Measurements from ENCODE around the gene WDR1. TPM values are rescaled to one million over a fixed set of nuclear protein-coding genes. Genes with fewer than 3 reads are reported as not detected.

WDR1 gene
- polyA plus RNA-seq, 3 donors, result 199 to 219 (median 202) TPM

DNA sequence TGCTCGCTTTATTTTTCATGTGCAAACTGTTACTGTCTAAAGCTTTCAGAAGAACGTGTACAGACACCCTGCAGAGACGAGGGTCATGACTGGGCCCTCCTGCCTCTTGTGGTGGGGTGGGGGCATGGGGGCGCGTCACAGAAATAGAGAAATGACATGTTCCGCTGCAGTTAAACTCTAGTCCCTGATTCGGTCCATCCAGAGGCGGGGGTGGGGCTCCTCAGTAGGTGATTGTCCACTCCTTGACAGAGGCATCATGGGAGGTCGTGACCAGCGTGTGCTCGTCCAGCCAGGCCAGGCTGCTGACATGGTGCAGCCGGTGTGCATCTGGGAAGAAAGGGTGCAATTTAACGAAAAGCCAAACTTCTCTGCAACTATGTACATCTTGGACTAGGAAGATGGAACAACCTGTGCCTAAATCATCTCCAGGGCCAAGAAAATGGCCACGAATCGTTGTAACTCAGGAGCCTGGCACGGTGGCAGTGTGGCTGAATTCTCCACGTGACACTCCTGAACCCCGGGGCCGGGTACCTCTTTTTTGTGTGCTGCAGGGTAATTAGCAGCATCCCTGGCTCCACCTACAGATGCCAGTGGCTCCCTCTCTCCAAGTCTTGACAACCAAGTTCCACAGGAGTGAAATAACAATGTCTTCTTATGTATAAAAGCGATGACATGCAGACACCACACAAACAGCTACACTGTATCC is 41.3 kb downstream of the WDR1 start:
- no peak for DNase-seq (ENCODE audit: low read depth in 3 of 3, low spot score in 2 of 3)

DNA sequence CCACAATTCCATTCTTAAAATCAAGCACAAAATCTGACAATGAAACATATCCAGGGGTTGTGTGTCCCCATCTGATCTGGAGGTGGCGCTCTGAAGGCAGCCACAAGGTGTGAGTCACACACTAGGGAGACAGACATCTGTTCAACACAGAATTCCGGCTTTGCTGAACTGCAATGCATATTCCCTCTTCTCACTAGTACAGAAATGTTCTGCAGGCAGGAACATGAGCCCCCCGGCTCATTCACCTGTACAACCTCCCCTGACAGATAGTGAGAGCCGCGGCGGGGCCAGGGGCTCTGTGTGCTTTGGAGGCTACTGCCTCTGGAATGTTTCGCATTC is 41.9 kb downstream of the WDR1 start:
- no peak for DNase-seq (ENCODE audit: low read depth in 3 of 3, low spot score in 2 of 3)

DNA sequence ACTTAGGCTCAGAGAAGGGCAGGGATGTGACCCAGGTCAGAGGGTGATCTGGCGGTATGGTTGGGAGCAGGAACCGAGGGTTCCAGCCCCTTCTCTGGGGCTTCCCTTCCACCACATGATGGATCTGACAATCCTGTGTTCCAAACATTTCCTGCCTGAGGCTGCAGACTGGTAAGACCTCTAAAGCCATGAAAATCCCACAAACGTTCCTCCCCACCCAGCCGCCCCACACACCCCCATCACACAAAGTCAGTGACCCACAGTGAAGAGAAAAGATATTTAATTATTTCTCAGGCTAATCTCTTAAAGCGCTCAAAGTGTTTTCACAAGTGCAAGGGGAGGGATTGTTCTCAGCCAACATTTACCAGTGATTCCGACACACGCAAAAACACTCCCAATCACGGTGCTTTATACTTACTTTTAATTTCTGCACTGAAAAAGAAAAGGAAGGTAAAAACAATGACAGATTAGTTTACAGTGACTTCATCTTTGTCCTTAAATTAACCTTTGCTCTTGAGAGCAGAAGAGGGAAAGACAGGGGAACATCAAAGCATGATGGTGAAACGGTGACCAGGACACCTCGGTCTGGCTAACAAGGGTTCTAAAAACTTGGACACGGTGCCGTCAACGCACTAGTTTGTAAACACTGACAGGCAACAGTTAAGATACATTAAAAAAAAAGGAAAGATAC is 42.4 kb downstream of the WDR1 start:
- DNase-seq (ENCODE audit: low read depth in 3 of 3, low spot score in 2 of 3), result no peak

DNA sequence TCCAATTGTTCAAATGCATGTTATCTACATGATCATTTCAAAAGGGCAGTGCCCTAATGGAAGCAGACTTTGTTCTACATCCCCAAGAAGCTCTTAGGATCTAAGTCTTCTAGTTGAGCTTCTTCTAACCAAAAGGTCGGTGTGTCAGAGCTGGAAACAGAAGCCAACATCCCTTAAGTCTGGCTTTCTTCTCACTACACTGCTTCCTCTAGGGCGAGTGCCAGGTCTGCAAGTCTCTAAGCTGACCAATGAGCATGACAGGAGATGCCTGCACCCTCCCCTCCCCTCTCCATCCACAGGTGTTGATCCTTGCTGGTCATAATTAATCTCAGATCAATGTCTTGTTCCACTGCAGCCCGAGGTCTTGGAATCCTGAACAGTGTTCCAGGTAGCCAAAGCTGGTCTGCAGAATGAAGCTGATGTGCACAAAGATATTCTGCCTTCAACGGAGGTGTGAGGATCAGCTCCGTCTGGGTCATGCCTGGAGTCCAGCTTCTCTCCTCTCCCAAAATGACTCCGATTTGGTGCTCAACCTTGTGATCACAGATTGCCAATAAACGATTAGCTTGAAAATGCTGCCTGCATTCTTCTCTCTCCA is 44.1 kb downstream of the WDR1 start:
- DNase-seq (ENCODE audit: low read depth in 3 of 3, low spot score in 2 of 3), result no peak

DNA sequence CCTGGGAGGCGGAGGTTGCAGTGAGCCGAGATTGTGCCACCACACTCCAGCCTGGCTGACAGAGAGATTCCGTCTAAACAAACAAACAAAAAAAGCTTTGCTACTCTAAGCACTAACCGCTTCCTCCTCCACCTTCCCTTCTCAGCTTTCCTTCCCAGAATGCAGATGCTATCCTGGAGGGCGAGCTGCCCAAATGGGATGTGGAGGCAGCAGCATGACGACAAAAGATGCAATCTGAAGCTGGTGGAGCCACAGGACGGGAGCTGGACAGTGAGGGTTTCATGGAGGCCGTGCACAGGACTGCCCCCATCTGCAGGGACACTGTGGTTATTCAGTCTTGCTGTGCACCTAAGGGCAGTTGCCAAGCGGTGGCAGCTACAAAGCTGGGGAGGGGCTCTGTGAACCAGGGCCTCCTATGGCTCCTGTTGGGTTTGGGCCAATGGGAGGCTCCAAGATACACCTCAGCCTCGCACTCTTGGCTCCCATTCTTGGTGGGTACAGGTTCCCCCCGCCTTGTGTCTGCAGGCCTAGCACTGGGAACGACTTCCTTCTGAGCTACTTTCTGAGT is 47.4 kb downstream of the WDR1 start:
- DNase-seq (ENCODE audit: low read depth in 3 of 3, low spot score in 2 of 3), result no peak

DNA sequence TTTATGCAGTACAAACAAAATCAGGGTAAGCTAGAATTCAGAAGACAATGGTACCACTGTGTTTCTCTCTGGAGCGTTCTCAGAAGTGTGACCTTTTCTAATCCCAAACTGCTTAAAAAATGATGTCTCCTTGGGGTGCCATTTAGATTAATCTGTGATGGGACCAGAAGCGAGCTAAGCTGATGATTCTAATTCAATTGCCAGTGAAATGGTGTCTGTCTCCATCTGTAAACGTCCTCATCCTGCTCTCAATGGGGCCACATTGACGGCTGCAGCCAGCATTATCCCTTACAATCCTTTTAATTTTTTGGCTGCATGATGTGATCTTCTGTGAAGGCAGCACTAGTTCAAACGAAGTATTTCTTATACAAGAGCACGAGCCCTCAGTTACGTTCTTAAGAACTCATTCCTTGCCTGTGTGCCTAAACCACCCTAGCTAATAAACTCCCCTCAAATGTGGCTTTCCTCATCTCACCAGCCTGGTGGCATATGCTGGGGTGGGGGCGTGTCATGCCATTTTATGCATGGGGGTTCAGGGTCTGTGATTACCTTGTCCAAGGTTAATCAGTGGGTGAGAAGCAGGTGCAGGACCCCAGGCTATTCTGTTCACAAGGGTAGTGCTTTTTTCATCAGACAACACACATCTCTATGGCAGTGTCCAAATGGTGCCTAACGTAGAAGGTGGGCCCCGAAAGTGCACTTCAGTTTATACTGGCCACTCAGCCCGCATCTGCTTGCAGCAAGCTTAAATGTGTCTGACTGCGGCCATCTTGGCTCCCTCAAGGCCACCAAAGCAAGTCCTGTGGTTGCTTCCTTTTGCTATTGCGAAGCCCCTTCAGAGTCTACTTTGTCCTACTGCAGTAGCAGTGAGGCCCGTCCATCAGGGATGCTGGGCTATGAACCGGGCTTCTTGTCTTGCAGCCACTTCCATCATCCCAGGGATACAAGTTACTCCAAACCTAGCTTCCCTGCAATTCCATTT is 49.6 kb downstream of the WDR1 start:
- DNase-seq (ENCODE audit: low read depth in 3 of 3, low spot score in 2 of 3), result no peak

DNA sequence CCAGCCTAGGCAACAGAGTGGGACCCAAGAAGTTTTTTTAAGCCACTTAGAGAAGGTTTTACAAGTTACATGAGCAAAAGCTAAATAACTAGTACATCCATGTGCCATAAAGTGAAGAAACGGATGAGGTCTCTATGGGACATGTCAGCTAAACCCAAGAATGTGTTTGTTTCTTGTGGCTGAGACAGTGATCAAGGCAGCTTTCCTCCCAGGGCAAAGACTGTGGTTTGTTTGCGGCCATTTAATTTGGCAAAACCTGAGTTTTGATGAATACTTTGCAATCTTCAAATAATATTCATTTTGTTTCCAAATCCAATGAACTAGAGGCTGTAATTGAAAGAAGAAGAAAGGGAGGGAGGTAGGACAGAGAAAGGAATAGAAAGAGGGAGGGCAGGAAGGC is 50.4 kb downstream of the WDR1 start:
- DNase-seq (ENCODE audit: low read depth in 3 of 3, low spot score in 2 of 3), result no peak

DNA sequence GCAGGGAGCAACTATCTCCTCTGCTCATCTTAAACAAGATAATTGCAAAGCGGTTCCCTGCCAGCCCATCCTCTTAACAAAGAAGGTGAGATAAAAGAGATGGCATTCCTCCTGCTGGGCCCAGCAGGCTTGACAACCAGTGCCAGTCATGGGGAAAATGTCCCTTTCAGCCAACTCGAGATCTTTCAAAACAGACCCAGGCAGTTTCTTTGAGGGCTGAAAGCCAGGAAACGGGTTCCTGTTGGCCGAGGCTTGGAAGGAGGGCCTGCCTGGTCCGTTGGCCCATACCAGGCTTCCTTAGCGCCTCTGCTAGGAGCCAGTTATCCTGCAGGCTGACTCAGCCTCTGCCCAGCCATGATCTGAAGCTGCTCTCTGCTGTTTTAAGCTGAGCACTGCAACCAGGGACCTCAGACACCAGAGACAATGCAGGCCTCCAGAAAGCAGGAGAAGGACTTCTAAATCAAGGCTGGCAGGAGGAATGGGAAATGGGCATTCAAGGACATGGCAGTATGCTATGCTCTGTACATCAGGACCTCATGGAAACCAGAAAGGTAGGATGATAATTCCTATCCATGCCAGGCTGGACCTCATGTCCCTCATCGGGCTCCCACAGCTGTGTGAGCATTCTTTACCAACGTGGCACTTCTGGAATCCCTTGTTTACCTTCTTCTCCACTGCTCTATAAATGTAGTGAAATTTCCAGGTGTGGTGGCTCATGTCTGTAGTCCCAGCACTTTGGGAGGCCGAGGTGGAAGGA is 52.9 kb downstream of the WDR1 start:
- no peak for DNase-seq (ENCODE audit: low read depth in 3 of 3, low spot score in 2 of 3)

DNA sequence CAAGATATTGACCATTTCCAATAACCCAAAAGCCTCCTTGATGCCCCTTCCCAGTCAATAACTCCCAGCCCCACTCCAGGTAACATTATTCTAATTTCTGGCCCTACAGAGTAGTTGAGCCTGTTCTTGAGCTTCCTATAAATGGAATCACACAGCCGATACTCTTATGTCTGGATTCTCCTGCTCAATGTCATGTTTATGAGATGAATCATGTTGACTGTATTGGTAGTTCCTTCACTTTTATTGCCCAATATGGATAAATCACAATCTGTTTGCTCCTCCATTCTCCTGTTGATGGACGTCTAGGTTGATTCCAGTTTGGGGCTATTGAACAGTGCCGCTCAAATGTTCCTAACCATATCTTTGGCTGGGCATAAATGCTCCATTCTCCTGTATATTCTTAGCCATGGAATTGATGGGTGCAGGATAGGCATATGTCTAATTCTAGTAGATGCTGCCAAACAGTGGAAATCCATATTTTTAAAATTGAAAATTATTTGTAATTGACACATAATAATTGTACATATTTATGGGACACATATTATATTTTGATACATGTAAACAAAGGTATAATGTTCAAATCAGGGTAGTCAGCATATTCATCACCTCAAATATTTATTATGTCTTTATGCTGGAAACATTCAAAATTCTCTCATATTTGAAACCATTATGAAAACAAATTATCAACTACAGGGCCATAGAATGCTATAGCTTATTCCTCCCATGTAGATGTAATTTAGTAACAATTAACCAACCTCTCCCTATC is 54.8 kb downstream of the WDR1 start:
- DNase-seq (ENCODE audit: low read depth in 3 of 3, low spot score in 2 of 3), result no peak

DNA sequence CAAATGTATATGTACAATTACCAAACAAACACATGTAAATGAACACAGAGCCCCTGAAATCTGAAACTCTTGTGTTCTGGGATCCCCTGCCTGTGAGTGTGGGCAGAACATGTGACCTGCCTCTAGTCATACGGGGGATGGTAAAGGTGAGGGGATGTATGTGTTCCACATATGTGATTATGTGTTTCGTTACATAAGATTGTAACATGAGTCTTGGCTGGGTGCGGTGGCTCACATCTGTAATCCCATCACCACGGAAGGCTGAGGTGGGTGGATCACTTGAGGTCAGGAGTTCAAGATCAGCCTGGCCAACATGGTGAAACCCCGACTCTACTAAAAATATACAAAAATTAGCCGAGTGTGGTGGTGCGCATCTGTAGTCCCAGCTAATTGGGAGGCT is 58.2 kb downstream of the WDR1 start:
- DNase-seq (ENCODE audit: low read depth in 3 of 3, low spot score in 2 of 3), result no peak

DNA sequence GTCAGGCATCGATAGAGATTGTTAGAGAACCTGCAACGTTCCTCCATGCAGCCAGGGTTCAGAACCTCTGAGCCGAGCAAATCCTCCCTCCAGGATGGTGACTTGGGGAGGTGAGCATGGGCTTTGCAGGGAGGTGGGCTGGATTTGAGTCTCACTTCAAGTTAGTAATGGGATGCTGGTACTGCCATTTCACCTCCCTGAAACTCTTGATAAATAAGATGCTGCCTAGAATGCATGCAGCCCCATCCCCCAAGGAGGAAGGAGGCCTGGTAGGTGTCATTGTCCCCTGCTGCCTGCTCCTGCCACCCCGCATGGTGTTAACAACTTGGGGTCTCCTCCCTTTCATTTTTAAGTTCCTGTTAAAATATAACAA is 59.6 kb downstream of the WDR1 start:
- no peak for DNase-seq (ENCODE audit: low read depth in 3 of 3, low spot score in 2 of 3)

DNA sequence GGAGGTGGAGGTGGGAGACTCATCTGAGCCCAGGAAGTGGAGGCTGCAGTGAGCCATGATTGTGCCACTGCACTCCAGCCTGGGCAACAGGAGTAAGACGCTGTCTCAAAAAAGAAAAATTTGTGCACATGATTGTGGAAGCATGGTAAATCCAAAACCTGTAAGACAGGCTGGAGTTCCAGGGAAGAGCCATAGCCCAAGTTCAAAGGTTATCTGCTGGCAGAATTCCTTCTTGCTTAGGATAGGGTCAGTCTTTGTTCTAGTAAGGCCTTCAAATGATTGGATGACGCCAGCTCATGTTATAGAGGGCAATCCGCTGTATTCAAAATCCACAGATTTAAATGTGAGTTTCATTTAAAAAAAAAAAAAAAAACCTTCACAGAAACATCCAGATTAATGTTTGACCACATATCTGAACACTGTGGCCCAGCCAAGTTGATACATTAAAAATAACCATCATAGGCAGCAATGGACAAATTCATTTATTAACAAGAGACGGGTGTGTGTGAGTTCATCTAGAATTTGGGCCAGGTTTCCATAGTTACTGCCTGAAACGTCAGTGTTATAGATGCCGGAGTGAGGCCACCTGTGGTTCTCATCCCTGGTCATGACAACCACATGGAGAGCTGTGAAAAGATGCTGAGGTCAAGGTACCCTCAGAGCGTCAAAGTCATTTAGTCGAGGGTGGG is 60.1 kb downstream of the WDR1 start:
- no peak for DNase-seq (ENCODE audit: low read depth in 3 of 3, low spot score in 2 of 3)

DNA sequence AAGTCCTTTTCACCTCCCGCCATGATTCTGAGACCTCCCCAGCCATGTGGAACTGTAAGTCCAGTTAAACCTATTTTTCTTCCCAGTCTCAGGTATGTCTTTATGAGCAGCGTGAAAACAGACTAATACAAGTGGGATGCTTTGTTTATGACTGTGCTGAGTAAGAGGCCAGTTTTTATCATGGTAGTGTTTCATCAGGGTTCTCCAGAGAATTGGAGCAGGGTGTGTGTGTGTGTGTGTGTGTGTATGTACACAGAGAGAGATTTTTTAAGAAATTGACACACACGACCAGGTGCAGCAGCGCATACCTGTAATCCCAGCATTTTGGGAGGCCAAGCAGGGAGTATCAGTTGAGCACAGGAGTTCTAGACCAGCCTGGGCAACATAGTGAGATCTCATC is 60.7 kb downstream of the WDR1 start:
- DNase-seq (ENCODE audit: low read depth in 3 of 3, low spot score in 2 of 3), result no peak

DNA sequence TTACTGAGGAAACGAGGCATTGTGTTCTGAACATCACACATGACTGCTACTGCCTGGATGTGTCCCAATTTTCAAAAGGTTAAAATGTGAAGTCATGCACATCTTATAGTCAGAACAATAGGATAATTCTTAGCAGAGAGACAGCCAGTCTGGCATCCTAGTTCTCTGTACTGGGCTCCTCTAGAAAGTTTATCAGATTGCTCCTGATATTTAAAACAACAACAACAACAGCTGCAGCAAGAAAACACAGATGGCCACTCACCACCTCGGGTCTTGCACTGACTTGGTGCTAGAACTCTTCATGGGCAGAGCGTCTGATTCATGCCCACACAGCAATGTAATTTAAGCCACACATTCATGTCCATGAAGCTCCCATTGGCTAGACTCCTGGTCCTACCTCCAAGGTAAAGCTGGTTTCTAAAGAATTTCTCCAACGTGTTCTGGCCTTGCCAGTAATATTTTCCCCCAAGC is 62.0 kb downstream of the WDR1 start:
- no peak for DNase-seq (ENCODE audit: low read depth in 3 of 3, low spot score in 2 of 3)

DNA sequence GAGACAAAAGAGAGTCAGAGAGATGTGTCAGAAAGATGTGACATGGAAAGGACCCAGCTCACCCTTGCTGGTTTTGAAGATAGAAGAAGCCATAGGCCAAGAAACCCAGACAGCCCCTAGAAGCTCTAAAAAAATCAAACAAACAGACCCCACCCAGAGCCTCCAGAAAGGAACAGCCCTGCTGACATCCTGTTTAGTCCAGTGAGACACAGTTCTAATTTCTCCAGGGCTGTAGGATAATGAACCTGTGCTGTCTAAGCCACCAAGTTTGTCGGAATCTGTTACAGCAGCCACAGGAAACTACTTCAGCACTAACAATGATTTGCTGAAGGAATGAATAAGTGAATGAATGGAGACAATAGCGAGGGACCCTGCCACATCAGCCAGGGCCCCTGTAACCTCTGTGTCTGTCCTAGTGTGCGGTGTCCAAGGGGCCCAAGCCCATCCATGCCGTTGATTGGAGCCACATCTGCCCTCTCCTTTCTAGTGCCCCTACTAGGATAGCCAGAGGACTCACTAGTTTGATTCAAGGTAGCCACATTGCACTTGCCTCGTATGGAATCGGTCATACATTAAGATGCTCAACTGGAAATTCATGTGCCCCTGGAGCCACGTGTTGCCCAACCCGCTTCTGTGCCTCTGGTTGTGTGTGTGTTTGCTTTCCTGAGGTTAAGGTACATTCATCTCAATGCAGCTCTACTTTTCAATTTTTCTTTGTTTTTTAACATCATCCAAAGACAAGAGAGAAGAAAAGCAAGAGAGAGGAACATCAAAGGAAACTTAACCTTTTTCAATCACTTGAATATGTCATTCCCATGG is 62.8 kb downstream of the WDR1 start:
- no peak for DNase-seq (ENCODE audit: low read depth in 3 of 3, low spot score in 2 of 3)

DNA sequence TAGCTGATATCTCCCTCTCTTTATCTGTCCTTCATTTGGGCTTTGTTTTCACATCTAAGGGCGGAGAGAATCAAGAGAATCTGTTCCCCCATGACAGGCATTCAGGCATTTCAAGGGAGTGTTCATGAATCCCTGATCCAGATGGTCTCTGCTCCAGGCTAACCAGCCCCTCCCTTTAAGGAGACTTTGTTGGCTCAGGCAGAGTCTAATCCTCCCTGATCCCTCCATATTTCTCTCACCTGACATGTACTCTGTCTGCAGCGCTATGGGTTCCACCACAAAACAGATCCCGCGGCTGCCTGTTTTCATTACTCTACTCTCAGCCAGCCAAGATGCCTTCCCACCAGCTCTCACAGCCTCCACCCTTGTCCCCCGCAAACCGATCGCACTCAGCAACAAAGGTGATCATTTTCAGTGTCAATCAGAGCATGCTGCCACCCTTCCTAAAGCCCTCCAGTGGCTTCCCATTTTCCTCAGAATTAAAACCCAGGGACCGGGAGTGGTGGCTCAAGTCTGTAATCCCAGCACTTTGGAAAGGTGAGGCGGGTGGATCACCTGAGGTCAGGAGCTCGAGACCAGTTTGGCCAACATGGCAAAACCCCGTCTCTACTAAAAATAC is 65.0 kb downstream of the WDR1 start:
- DNase-seq (ENCODE audit: low read depth in 3 of 3, low spot score in 2 of 3), result no peak

DNA sequence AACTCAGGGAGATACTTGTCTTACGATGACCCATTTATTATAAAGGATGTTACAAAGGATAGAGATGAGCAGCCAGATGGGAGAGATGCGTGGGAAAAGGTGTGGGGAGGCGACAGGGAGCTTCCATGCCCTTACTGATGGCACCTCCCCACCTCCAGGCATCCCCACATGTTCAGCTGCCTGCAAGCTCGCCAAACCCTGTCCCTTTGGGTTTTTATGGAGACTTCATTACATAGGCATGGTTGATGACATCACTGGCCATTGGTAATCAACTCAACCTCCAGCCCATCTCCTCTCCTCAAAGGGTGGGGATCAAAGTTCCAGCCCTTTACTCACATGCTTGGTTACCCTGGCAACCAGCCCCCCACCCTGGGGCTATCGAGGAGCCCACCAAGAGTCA is 65.9 kb downstream of the WDR1 start:
- no peak for DNase-seq (ENCODE audit: low read depth in 3 of 3, low spot score in 2 of 3)
